ENCODE results near the gene LTBP4.
"Not testable (repeated sequence)": the region's sequence is repeated elsewhere in the genome, so short reads cannot be mapped to it uniquely, and the experiment has no call there.

LTBP4 gene

GRCh38 chr19:40611900-40612698, 10.9 kb downstream of the LTBP4 start:
- no peak for DNase-seq (ENCODE audit: low read depth in 3 of 3)

- DNase-seq (ENCODE audit: low read depth in 3 of 3), result peak; percentile 75 to 78 (median 75)
These were observed 11.9 kb downstream of the LTBP4 start for GRCh38 chr19:40612831-40613689.

DNA sequence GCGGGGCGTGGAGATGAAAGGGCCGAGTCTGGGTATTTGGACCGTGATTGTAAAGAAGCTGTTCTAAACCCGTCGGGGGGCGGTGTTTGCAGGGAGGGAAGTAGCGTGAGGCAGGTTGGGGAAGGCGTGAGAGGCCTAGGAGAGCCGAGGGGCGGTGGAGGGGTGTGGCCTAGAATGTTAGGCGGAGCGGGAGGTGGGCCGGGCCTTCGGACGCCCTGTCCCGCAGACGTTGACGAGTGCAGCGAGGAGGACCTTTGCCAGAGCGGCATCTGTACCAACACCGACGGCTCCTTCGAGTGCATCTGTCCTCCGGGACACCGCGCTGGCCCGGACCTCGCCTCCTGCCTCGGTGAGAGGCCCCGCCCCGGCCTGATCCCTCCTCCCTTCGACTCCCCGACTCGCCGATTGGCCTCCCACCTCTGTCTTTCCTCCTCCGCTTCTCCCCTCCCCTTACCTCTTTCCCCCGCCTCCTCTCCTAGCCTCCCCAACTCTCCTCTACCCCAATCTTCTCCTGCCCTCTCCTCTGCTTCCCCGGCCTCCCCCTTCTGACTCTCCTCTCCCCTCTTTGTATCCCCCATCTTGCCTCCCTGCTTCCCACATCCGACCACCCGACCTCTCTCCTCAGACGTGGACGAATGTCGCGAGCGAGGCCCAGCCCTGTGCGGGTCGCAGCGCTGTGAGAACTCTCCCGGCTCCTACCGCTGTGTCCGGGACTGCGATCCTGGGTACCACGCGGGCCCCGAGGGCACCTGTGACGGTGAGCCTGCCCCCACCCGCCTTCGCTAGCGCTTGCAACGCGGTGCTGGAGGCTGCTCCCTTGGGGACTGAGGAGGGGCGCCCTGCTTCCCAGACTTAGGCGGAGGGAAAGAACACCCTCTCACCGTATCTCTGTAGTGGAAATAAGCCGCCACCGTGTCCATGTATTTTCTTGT, 12.8 kb downstream of the LTBP4 start:
- DNase-seq (ENCODE audit: low read depth in 3 of 3), result peak; percentile 84 to 87 (median 85)

- DNase-seq (ENCODE audit: low read depth in 3 of 3), result peak; percentile 93 to 96 (median 96)
These were observed 13.6 kb downstream of the LTBP4 start for GRCh38 chr19:40614622-40615411.

- DNase-seq (ENCODE audit: low read depth in 3 of 3), result no peak
These were observed 15.0 kb downstream of the LTBP4 start for GRCh38 chr19:40616178-40616577.

GRCh38 chr19:40616941-40617340, 15.8 kb downstream of the LTBP4 start:
- DNase-seq (ENCODE audit: low read depth in 3 of 3), result no peak

DNA sequence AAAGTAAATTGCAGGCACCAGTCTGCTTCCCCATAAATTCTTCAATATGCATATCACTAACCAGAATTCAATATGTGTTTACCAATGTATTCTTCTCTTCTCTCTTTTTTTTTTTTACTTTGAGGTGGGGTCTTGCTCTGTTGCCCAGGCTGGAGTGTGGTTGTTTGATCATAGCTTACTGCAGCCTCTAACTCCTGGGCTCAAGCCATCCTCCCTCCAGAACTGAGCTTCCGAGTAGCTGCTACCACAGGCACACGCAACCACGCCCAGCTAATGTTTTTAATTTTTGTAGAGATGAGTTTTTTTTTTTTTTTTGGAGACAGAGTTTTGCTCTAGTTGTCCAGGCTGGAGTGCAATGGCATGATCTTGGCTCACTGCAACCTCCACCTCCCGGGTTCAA, 16.8 kb downstream of the LTBP4 start:
- DNase-seq (ENCODE audit: low read depth in 3 of 3), result no peak

- DNase-seq (ENCODE audit: low read depth in 3 of 3), result no peak
These were observed 18.4 kb downstream of the LTBP4 start for GRCh38 chr19:40619333-40620160.

- no peak for DNase-seq (ENCODE audit: low read depth in 3 of 3)
These were observed 19.0 kb downstream of the LTBP4 start for GRCh38 chr19:40620161-40620485.

GRCh38 chr19:40621283-40621682, 20.1 kb downstream of the LTBP4 start:
- DNase-seq (ENCODE audit: low read depth in 3 of 3), result no peak

GRCh38 chr19:40621966-40622772, 21.0 kb downstream of the LTBP4 start:
- no peak for DNase-seq (ENCODE audit: low read depth in 3 of 3)

- DNase-seq (ENCODE audit: low read depth in 3 of 3), result no peak
These were observed 21.6 kb downstream of the LTBP4 start for GRCh38 chr19:40622773-40623075.

DNA sequence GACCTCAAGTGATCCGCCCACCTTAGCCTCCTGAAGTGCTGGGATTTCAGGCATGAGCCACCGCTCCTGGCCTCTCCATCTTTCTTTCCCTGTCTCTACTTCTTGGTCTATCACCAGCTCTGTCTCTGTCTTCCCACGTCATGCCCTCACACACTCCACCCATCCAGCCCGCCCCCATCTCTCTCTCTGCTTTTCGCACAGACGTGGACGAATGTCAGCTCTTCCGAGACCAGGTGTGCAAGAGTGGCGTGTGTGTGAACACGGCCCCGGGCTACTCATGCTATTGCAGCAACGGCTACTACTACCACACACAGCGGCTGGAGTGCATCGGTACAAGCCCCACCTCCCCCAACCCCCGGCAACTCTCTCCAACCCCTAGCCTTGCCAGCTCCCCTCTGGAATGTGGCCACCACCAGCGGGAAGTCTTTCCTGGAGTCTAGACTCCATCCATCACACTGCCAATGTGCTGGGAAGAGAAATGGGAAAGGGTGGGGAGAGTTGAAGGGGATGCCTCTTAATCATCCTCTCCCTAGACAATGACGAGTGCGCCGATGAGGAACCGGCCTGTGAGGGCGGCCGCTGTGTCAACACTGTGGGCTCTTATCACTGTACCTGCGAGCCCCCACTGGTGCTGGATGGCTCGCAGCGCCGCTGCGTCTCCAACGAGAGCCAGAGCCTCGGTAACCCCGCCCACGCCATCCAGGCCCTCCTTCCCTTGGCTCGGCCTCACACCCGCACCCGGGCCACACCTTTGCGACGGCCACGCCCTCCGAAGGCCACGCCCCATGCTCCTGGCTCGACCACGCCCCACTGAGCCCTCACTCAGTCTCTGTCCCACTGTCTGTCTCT, 22.5 kb downstream of the LTBP4 start:
- no peak for DNase-seq (ENCODE audit: low read depth in 3 of 3)

DNA sequence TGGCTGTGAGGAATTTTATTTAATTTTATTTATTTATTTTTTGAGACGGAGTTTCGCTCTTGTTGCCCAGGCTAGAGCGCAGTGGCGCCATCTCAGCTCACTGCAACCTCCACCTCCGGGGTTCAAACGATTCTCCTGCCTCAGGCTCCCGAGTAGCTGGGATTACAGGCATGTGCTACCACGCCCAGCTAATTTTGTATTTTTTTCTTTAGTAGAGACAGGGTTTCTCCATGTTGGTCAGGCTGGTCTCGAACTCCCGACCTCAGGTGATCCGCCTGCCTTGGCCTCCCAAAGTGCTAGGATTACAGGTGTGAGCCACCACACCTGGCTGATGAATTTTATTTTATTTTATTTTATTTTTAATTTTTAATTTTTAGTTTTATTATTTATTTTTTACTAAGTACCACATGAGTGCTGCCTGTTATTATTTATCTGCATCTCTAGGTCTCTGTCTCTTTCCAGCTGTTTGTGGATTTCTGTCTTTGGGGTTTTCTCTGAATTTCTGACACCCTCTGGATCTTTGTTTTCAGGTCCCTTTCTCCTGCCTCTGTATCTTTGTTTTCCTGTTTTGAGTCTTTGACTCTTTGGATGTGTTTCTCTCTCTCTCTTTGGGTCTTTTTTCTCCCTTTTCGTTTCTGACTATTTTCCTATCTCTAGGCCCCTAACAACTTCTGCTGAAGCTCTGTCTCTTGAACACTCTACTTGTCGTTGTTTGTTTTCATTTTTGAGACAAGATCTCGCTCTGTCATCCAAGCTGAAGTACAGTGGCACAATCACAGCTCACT, 23.4 kb downstream of the LTBP4 start:
- DNase-seq (ENCODE audit: low read depth in 3 of 3), result not testable (repeated sequence)

DNA sequence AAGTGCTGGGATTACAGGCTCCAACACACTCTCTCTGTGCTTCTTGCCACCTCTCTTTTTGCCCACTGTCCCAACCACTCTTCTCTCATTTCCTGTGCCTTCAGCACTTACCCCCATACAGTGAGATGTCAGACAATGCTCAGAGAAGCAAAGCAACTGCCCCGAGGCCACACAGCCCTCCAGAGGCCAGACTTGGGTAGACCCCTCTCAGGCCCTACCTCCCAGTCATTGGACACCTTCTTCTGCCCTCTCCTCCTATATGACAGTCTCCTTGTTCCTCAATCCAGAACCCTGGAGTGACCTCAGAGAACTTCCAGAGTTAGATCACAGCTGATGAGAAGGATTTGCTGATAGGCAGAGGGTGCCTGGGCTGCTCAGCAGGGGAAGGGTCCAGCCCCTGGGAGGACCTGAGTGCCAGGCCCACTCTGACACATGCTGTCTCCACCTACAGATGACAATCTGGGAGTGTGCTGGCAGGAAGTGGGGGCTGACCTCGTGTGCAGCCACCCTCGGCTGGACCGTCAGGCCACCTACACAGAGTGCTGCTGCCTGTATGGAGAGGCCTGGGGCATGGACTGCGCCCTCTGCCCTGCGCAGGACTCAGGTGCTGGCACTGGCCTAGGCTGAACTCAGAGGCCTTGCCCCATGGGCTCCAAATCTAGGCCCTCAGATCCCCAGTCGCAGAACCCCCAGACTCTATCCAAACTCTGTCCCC, 24.4 kb downstream of the LTBP4 start:
- DNase-seq (ENCODE audit: low read depth in 3 of 3), result no peak

DNA sequence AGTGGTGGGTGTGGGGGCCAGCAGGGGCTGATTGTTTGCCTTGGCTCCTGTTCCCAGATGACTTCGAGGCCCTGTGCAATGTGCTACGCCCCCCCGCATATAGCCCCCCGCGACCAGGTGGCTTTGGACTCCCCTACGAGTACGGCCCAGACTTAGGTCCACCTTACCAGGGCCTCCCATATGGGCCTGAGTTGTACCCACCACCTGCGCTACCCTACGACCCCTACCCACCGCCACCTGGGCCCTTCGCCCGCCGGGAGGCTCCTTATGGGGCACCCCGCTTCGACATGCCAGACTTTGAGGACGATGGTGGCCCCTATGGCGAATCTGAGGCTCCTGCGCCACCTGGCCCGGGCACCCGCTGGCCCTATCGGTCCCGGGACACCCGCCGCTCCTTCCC, 25.7 kb downstream of the LTBP4 start:
- no peak for DNase-seq (ENCODE audit: low read depth in 3 of 3)
